HG02870 (cell line): Measurements from ENCODE around the gene ELMO1.

Source experiments
- ATAC-seq: cut with Tn5 transposase; IDR thresholded peaks from one replicate; pipeline ENCODE4 v1.9.1; 2021; ENCODE audit warnings: mild to moderate bottlenecking, moderate library complexity; ENCODE audit not compliant: unreplicated experiment

The ELMO1 gene

DNA sequence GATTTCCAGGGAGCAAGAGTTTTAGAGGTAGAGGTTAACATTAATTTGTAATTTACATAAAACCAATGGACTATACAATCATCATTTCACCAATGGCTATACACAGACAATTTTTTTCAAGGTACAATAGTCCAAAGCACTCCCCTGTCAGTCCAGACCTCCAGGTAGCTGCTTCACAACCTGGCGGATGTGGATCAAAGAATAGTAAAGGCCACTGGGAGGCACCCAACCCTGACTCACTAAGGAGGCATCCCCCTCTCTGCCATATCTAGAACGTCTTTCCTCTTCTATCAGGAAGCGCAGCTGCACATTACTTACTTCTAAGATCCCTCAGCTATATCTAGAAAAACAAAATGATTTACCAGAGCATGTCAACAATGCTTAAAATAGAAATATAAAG, 506.6 kb downstream of the ELMO1 start:
- no peak for ATAC-seq

DNA sequence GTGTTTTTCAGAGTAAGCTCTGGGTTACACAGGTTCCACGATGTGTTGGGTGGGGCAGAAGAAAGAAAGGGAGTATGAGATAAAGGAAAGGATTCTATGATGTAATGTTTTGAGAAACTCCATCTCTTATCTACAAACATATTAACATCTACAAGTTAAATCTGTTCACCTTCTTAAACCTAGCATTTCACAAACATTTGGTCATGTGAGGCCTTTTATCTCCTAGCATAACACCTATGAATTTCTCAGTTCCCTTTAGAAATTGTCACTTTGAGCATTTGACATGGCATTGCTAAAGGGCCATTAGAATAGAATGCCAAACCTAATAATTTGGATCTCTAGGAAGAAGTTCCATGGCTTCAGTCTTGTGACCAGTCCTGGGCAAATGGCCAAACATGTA, 507.3 kb downstream of the ELMO1 start:
- no peak for ATAC-seq

GRCh38 chr7:36939816-36940215, 508.8 kb downstream of the ELMO1 start:
- ATAC-seq, result no peak

DNA sequence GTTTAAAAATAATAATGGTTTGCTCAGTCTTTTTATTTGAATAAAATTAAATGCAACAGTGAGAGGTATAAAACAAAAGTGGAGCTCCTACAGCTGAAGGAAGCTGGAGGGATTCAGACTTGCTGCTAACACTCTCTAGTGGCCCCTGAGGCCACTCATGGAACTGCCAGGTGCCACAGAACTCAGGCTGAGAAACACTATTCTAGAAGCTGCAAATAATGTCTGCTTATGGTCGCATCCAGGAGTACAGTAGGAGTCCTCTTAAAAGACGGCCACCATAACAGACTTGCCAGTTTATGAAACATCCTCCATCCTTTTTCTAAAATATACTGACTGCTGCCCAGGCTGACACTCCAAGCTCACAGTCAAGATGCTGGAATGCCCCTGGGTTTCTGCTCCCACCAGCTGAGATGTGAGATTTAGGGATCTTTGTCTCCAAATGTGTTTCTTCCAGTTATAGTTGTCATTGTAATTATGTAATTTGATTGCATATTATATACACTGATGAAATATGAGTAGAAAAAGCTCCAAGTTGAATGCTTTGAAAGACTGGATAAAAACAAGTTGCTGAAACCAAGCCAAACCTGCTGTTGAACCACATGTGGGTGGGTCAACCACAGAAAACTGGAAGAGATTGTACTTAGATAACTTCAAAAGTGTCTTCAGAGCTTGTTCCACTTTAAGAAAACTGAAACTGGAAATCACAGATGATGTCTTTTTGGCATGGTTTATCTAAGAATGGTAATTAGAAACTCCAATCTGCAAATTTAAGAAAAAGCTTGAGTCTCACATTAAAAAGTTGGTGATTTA, 510.7 kb downstream of the ELMO1 start:
- no peak for ATAC-seq

GRCh38 chr7:36931892-36932291, 516.8 kb downstream of the ELMO1 start:
- ATAC-seq, result no peak

DNA sequence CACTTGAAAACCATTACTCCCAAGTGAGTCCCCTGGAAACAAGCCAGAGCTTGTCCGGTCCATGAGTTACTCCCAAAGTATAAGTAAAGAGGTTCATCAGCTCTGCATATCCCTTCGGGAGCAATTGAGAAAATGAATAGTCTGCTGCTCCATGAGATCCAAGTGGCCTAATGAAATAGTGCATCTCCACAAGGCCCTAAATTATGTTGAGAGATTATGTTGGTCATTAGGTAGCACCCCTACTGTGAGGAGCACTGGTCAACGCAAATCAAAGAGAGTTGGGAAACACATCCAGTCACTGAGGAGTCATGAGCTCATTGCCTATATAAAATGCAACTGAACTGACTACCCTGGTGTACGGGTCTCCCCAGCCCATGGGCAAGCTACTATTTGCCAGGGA, 518.9 kb downstream of the ELMO1 start:
- ATAC-seq, result no peak

DNA sequence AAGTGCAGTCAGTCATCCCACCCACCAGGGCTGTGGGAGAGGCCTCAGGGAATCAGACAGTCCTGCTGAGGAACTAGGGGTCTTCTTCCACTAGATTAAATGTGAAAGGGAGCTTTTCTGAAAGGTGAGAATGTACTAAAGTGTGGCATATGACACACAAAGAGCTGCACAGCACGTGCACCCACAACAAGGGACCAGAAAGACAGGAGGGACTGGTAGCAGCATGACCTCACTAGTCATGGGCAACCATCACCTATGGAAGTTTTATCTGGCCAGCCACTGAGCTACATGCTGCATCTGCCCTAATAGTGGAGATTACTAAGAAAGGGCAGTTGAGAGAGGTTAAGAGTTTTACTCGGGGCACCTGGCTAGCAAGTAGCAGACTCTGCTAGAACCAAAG, 519.9 kb downstream of the ELMO1 start:
- no peak for ATAC-seq

DNA sequence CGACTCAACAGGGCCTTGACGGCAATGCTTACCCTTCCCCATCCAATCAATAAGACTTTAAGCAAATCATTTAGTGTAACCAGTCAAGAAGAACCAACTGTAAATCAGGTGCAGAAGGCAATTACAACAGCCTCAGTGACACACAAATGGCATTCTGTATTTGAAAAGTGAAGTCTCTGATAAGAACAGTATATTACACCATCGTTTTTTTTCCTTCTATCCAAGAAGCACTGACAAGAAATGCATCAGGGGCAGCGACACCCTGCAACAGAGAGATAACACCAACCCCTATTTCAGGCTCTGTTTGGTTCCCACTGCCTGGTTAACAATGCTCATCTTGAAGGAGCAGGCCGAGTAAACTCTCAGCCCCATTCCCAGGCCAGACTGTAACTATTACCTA, 520.4 kb downstream of the ELMO1 start:
- ATAC-seq, result no peak

DNA sequence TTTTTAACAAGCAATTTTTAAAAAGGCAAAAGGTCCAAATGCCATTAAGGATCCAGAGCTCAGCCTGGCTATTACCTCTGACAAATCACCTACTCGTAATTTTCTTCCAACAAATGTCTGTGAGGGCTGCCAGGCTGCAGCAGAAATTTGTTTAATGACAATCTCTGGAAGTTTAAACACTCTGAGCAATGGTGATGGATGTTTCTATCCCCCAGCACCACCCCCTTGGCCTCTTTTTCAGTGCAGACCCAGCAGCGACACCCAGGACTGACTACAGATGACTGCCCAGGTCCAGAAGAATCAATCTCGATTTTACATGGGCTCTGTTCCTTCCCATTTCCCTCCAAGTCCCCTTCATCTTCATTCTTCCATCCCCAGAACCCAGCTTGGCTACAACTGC, 523.0 kb downstream of the ELMO1 start:
- no peak for ATAC-seq

DNA sequence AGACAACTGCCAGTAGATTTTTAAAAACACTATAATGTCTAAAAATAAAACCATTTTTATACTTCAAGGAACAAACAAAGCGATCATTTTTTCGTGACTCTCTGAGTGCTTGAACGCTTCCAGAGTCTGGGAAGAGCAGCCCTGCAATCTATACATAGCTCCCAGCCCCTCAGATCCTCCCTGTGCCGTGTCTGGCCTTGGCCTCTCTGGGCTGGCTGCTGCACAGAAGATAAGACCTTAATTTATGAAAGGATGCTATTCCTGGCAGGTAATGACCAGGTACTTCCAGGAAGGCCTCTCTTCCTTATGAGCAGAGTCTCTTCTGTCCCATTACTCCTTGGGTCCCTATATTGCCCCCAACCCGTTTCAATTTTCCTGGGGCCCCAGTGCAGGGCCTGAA, 523.5 kb downstream of the ELMO1 start:
- no peak for ATAC-seq

DNA sequence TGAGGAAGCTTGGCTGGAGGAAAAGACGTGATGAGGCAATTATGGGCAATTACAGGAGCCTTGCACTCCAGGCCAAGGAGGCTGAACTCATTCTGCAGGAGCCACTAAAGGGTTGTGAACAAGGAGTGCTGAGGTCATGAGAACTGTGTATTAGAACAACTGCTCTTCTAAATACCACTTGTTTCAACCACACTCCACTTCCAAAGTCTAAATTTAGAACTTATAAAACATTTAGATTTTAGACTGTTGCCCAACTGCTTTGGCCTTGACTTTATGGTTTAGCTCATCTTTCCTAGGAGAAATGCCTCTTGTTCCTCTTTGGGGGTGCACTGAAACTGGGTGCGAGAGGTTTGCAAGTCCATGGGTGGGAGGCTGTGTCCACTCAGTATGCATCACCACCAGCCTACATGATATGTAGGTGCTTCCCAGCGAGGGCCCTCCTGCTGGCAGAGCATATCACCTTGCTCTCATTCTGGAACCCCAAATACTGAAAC, 524.7 kb downstream of the ELMO1 start:
- no peak for ATAC-seq

- ATAC-seq, result no peak
These were observed 525.5 kb downstream of the ELMO1 start for GRCh38 chr7:36923185-36923584.

DNA sequence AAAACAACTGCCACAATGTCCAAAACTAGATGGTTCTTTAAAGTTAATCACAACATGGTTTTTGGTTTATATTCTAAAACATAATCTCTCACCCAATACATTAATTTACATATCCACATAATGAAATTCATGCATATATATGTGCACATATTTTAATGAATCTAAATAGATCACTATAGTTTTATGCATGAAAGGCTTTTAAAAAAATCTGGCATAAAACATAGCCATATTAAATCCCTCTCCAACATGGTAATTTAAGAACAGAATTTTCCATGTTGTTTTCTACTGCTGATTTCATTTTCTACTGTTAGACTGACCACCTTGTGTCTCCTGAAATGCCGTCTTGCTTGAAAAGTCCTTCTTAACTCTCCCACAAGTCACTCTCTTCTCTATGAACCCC, 528.2 kb downstream of the ELMO1 start:
- no peak for ATAC-seq

GRCh38 chr7:36919738-36920137, 528.9 kb downstream of the ELMO1 start:
- ATAC-seq, result no peak

DNA sequence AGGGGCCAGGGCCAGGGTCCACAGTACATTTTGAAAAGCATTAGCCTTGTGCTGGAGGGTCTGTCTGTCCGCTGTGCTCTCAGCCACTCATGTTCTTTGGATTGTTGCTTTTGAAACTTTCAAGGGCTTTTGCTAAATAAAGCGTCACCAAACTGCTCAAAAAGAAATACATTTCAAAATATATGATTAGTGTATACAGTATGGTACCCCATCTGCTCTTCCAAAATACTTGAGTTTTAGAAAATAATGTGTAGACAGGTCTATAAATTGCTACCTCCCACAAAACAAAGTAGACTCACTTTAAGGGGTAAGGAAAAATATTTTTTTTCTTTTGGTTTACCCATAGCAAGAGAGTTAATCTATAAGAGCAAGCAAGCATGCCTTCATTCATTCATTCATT, 530.1 kb downstream of the ELMO1 start:
- ATAC-seq, result no peak

GRCh38 chr7:36916619-36917018, 532.0 kb downstream of the ELMO1 start:
- ATAC-seq, result no peak

DNA sequence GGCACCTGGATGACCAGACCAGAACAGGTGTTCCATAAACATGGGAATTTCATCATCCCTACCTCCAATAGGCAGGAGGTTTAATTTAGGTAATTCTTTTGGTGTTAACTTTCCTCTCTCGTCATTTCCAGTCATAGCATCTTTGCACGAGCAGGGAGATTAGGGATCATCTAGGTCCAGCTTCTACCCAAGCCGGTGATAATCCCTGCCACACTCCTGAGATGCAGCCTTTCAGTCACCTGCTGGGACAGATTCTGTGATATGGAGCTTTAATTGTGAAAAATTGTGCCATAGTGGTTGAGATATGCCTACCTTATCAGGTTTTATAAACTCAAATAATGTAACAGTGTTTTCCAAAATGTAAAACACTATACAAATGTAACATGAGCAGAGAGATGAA, 532.5 kb downstream of the ELMO1 start:
- no peak for ATAC-seq

- no peak for ATAC-seq
These were observed 536.9 kb downstream of the ELMO1 start for GRCh38 chr7:36911788-36912187.

DNA sequence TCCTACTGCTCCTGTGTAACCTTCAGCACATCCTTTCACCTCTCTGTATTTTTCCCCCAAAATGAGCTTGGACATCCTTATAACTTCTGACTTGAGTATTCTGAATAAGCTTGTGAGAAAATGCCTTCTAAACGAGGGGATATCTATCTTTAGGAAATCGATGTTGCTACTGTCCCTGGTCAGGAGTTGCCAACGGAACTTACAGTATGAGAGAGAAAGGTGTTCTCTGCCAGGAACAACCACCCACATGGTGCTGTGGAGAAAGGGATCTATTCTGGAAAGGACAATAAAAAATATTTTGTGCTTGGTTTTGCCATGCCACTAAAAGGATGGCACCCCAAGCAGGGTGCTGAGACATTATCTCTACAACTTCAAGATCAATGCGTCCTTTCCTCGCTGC, 537.8 kb downstream of the ELMO1 start:
- ATAC-seq, result no peak

DNA sequence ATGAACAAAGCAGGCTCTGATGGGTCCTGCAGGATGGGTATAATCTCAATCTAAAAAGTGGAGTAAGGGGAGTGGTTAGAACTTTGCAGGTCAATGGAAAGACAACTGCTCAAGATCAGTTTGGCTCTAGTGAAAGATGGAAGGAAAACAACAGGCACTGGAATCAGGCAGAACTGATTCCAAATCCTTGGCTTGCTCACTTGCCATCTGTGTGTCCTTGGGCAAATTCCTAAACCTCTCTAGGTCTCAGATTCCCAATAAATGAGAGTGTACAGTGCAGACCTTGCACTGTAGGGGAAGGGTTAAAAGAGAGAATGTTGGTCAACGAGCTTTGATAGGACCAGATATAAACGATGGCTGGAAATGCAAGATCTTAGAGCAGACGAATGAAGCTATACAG, 538.3 kb downstream of the ELMO1 start:
- no peak for ATAC-seq

DNA sequence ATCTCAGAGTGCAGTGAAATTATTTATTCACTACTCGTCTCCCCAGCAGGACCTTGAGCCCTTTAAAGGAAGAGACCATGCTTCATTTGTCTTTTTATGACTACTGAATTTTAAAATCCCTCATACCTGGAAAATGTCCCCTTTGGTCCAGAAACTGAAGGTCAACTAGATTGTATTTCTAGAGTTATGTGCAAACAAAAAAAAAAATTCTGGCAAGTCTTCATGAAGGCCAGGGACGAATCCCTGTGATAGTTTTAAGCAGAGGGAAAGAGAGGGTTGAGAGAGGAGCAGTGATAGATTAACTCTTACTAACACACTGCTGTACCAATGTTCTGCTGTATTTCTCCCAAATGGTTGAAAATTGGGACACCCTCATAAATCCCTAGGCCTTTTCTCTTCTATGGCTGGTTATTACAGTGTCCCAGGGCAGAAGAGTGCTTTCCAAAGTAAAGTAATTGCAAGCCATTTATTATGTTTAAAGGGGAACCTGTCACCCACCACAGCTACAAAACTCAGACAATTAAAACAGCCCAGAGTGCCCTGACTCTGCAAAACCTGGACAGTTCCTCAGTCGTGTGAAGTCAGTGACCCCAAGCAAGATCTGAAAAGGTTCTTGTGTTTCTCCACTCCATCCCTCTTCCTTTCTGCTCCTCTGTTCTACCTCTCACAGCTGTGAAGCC, 541.6 kb downstream of the ELMO1 start:
- ATAC-seq, result no peak

DNA sequence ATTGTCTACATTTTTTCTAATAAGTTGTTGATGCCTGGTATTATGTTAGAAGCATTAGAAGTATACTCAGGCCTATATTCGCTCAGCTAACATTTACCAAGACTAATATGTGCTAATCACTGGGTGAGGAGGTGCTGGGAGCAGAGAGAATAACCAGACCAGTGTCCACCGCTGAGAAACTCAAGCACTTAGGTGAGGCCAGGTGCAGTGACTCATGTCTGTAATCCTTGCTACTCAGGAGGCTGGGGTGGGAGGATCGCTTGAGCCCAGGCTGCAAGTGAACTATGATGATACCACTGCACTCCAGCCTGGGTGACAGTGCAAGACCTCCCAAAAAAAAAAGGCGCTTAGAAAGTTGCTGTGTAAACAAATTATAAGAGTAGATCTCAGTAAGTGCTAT, 542.2 kb downstream of the ELMO1 start:
- no peak for ATAC-seq
